SIG-M5 treated with dmso at 0.1 percent for 504 hours (cell line): ENCODE measurements around the gene USP5.

ENCODE experiments used
- DNase-seq: peaks from one replicate; lab custom pipeline; 2025; ENCODE audit not compliant: unreplicated experiment; lab: John Stamatoyannopoulos, UW

USP5 gene, protein sequence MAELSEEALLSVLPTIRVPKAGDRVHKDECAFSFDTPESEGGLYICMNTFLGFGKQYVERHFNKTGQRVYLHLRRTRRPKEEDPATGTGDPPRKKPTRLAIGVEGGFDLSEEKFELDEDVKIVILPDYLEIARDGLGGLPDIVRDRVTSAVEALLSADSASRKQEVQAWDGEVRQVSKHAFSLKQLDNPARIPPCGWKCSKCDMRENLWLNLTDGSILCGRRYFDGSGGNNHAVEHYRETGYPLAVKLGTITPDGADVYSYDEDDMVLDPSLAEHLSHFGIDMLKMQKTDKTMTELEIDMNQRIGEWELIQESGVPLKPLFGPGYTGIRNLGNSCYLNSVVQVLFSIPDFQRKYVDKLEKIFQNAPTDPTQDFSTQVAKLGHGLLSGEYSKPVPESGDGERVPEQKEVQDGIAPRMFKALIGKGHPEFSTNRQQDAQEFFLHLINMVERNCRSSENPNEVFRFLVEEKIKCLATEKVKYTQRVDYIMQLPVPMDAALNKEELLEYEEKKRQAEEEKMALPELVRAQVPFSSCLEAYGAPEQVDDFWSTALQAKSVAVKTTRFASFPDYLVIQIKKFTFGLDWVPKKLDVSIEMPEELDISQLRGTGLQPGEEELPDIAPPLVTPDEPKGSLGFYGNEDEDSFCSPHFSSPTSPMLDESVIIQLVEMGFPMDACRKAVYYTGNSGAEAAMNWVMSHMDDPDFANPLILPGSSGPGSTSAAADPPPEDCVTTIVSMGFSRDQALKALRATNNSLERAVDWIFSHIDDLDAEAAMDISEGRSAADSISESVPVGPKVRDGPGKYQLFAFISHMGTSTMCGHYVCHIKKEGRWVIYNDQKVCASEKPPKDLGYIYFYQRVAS

DNA sequence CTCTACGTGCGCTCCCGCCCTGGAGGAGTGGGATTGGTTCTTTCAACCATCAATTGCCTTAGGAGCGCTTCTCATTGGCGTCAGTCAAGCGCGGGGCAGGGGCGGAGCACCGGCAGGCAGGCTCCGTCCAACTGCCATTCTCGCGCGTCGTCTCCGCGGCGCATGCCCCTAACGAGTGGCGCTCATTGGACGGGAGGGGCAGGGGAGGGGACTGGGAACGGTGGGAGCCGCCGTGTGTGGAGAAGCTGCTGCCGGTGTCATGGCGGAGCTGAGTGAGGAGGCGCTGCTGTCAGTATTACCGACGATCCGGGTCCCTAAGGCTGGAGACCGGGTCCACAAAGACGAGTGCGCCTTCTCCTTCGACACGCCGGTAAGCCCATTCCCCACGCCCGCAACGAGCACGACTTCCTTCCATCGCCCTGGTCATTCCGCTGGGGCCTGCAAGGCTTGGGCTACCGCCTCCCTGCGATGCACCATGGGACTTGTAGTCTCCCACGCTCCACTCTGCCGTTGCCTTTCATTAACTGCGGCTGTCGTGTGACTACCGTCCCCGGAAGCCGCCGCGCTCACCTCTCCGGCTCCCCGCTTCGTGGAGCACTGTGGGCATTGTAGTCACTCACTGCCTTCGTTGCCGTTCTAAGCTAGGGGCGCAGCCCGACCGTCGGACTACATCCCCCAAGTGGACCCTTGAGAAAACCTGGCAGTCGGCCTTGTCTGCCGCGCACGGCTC, at the start of gene USP5:
USP5 (plus strand) TSS at position 230 of the 730 bp plus-strand sequence; CDS start at position 260, 30 bp downstream.
- peak; percentile 100 for DNase-seq

DNA sequence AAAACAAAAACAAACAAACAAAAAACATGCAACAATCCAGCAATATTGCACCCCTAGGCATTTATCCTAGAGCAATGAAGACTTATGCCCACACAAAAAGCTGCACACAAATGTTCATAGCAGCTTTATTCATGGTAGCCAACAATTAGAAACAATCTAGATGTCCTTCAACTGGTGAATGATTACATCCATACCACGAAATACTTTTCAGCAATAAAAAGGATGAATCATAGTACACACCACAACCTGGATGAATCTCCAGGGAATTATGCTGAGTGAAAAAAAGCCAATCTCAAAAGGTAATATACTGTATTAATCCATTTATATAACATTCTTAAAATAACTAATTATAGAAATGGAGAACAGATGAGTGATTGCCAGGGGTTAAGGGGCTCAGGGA, 44.8 kb upstream of the USP5 start:
- no peak for DNase-seq

DNA sequence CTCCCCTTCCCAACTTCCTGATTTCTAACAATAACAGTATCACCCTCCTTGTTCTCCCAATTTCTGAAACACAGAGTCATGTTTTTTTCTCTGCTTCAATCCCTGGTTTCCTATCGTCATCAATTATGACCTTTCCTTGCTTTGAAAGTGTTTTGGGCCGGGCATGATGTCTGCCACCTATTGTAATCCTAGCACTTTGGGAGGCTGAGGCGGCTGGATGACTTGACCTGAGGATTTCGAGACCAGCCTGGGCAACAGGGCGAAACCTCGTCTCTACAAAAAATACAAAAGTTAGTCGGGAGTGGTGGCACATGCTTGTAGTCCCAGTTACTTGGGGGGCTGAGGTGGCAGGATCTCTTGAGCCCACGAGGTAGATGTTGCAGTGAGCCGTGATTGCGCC, 42.9 kb upstream of the USP5 start:
- DNase-seq: no peak

DNA sequence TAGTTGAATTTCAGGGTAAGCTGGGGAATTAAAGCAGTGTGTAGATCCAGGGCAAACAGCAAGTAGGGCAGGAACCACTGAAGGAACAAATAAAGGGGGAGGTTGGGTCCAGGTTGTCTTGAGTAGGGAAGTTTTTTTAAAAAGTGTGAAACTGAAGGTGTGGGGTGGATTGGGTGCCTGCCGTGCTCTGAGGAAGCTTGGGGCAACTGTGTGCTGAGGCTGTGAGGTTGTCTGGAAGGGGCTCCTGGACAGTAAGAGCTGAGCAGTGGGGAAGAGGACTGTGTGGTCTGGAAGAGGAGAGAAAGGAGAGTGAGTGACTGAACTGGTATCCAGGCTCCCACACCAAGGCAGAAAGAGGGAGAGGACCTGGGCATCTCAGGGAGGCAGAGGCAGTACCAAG, 41.2 kb upstream of the USP5 start:
- no peak for DNase-seq

DNA sequence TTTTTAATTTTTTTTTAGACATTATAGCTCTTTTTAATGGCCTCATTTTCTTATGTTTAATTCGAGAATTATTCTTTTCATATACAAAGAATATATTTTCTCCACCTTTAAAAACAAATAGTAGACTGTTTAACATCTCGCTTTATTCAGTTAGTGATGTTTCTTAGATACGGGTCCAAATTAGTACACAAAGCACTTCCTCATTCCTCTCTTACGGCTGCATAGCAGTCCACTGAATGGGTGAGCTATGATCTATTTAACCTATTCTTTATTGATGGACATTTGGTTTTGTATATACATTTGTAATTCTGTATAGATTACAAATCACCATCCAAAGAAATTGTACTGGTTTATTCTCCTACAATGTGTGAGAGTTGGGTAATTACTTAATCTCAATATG, 38.6 kb upstream of the USP5 start:
- DNase-seq: peak; percentile 38

DNA sequence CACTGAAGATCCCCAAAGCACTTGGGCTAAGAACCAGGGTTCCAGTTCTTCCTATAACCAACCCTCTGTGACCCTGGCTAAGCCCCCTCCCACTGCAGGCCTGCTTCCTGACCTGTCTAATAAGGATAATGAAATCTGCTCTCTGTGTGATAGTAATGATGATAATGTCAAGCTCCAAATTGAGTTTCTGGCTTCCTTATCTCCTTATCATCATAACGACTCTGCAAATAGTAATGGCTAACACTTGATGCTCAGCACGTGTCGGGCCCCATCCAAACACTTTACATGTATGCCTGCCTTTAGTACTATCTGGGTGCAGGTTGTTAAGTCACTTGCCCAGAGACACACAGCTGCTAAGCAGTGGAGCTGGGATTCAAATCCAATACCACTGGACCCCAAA, 35.4 kb upstream of the USP5 start:
- DNase-seq: no peak

DNA sequence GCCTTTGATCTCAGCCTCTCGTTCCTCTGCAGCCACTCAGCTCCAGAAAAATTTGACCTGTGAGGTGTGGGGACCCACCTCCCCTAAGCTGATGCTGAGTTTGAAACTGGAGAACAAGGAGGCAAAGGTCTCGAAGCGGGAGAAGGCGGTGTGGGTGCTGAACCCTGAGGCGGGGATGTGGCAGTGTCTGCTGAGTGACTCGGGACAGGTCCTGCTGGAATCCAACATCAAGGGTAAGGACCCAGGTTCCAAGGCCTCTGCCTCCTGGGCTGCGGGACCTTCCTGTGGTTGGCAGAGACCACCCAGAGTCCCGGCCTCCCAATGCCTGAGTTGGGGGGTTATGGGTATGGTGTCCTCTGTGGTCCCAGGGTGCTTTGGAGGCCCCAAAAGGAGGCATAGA, 34.9 kb upstream of the USP5 start:
- DNase-seq: no peak

DNA sequence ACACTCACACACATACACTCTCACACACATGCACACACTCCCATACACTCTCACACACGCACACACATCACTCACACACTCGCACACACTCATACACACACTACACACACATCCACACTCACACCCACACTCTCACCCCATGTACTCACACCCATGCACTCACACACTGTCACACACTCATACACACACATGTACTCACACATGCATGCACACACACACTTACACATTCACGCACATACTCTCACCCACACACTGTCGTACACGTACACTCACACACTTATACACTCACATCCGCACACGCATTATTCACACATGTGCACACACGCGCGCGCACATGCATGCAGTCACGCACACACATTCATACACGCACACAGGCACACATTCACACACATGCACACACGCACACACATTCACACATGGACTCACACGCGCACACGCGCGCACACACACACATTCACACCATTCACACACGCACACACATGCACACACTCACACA, 34.2 kb upstream of the USP5 start:
- no peak for DNase-seq

DNA sequence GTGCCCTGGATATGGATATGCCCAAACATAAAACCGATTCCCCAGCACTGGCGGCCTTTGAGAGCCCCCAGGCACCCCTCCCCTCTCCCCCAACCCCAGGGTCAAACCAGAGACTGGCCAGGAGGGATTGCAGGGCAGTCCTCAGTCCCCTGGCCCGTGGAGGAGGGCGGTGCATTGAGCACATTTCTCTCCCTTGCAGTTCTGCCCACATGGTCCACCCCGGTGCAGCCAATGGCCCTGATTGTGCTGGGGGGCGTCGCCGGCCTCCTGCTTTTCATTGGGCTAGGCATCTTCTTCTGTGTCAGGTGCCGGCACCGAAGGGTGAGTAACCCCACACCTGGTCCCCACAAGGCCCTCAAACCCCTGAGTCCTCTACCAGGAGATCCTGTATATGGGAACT, 33.7 kb upstream of the USP5 start:
- no peak for DNase-seq

DNA sequence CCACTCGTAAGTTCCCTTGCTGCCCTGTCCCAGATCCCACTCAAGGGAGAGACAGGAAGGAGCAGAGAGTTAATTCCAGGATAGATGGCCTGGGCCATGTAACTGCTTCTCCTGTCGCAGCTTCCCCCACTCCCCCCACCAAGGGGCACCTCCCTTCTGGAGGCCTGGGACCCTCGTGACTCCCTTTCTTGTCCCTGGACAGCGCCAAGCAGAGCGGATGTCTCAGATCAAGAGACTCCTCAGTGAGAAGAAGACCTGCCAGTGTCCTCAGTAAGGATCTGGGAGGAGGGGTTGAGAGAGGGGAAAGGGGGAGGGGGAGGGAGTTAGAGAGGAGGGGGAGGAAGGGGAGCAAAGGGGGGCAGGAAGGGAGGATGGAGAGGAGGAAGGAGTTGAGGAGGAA, 33.3 kb upstream of the USP5 start:
- DNase-seq: no peak

DNA sequence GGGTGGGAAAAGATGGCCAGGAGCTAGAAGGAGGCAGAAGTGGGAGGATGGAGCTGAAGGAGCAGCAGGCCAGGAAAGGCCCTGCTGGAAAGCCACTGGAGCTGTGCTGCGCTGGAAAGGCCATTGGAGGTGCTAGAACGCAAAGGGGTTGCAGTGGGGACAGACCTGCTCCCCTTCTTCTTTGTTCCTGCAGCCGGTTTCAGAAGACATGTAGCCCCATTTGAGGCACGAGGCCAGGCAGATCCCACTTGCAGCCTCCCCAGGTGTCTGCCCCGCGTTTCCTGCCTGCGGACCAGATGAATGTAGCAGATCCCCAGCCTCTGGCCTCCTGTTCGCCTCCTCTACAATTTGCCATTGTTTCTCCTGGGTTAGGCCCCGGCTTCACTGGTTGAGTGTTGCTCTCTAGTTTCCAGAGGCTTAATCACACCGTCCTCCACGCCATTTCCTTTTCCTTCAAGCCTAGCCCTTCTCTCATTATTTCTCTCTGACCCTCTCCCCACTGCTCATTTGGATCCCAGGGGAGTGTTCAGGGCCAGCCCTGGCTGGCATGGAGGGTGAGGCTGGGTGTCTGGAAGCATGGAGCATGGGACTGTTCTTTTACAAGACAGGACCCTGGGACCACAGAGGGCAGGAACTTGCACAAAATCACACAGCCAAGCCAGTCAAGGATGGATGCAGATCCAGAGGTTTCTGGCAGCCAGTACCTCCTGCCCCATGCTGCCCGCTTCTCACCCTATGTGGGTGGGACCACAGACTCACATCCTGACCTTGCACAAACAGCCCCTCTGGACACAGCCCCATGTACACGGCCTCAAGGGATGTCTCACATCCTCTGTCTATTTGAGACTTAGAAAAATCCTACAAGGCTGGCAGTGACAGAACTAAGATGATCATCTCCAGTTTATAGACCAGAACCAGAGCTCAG, 32.6 kb upstream of the USP5 start:
- no peak for DNase-seq

DNA sequence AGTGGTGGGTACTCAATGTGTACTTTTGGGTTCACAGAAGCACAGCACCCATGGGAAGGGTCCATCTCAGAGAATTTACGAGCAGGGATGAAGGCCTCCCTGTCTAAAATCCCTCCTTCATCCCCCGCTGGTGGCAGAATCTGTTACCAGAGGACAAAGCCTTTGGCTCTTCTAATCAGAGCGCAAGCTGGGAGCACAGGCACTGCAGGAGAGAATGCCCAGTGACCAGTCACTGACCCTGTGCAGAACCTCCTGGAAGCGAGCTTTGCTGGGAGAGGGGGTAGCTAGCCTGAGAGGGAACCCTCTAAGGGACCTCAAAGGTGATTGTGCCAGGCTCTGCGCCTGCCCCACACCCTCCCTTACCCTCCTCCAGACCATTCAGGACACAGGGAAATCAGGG, 31.8 kb upstream of the USP5 start:
- DNase-seq: no peak

DNA sequence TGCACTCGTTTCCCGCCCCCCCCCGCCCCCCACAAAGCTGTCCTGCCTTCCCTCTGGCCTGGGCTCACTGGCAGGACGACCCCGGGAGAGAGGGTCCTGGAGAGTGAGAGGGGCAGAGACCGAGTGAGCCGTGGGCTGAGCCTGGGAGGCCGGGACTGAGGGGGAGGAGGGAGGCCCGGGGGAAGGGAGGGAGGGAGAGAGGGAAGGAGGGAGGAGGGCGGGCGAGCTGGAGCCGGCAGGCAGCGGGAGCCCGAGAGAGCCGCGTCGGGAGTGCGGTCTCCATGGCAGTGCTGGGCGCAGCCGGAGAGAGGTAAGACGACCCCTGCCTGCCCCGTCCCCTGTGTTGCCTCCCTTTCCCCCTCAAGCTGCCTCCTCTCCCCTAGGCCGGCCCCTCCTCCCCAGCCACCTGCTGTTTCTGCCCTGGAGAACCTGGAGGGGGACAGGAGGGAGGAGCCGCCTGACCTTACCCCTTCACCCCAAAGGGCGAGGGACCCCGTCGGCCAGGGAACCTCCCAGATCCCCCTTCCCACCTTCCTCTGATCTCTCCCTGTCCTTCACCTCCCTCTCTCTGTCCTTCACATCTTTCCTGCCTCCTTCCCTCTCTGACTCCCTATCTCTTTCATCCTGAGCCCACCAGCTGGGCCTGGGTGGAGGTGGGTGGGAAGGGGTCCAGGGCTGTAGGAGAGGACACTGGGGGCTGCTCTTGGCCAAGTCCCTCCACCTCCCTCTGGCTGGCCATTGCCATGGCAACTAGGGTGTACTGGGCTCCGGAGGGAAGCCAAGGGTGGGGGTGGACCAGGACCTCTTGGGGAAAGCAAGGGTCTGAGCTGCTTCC, 30.1 kb upstream of the USP5 start, which contains the start of gene GPR162:
GPR162 (plus strand) TSS at position 231 of the 835 bp plus-strand sequence. CDS start 2,078 bp downstream, outside the sequence.
- peak; percentile 63 for DNase-seq

DNA sequence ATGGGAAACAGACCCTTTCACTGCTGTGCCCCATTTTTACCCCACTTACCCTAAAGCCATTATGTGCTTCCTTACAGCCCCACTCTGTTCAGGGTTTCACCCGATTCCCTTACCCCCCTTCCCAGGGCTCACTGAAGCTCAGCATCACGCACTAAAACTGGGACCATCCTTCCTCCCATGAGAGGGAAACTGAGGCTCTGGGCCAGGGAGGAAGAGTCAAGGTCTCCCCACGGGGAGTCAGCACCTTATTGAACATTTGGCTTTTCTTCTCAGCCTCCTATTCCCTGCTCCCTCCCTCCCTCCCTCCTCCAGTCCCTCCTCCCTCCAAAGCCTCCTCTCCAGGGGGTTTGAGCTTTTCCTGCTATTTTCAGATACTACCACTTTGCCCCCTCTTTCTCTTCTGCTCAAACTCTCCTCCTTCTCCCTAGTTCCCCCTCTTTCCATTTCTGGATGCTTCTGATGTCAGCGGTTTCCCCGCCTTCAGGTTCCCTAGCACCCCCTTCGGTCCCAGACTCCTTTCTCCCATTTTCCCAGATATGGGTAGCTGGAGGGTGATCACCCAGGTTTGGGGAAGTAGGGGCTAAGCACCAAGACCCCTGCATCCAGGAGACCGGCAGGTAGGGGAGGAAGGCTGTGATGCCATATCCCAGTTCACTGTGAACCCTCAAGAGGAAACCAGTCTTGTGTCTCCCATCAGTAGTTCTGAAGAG, 29.4 kb upstream of the USP5 start:
- no peak for DNase-seq

DNA sequence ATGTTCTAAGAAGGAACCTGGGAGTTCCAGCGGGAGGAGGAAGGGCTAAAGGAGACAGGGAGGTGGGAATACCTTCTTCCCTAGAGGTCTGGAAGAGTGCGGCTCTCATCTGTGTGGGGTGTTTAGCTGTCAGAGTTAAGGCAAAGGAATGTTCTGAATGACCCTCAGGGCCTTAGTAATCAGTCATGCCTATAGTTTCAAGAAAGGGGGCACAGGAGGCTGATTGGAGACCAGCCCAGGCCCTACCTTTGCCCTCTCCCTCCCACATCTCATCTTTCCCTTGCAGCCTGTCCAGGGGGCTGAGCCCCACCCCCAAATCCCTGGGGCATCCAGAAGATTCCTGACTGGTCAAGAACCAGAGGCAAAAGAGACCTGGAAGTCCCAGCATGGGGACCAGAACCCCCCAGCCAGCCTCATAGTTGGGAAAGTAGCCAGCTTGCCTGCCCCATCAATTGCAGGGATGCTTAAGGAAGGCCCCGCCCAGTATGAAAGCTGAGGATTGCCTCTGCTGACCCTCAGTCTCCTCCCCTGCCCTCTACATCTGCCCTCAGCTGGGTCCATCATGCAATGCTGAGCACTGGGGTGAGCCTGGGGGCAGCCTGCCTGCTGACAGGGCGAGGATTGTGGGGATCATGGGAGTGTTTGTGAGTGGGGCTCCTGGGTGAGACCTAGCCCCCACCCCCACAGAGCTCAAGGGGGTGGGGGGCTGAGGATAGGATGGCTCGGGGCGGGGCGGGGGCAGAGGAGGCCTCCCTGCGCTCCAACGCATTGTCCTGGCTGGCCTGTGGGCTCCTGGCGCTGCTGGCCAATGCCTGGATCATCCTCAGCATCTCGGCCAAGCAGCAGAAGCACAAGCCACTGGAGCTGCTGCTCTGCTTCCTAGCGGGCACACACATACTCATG, 28.5 kb upstream of the USP5 start:
- DNase-seq: no peak

DNA sequence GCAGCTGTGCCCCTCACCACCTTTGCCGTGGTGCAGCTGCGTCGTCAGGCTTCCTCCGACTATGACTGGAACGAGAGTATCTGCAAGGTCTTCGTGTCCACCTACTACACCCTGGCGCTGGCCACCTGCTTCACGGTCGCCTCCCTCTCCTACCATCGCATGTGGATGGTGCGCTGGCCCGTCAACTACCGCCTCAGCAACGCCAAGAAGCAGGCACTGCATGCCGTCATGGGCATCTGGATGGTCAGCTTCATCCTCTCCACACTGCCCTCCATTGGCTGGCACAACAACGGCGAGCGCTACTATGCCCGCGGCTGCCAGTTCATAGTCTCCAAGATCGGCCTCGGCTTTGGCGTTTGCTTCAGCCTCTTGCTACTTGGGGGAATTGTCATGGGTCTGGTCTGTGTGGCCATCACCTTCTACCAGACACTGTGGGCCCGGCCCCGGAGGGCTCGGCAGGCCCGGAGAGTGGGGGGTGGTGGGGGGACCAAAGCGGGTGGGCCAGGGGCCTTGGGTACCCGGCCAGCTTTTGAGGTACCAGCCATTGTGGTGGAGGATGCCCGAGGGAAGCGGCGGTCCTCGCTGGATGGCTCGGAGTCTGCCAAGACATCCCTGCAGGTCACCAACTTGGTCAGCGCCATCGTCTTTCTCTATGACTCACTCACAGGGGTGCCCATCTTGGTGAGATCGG, 27.7 kb upstream of the USP5 start:
- DNase-seq: no peak

DNA sequence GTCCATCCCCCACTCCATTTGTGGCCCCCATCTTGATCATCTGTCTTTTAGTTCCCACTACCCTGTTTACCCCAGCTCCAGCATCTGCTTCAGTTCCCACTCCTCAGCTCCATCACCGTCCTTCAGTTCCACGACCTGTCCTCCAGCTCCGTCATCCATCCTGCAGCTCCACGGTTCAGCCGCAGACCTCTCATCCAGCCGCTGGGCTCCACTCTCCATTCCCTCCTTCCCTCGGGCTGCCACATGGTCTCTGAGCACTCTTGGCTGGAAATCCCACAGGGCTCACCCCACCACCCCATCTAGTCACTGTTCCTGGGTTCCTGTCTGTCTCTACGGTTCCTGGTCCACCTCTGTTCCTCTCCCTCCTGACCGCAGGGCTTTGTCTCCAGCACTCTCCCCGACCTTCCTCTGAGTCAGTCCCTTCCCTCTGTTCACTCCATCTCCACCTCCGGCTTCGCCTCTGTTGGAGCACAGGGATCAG, 27.0 kb upstream of the USP5 start:
- no peak for DNase-seq
